HepG2 (cell line): ENCODE measurements around the gene SIT1. TPM values are rescaled to one million over a fixed set of nuclear protein-coding genes. Genes with fewer than 3 reads are reported as not detected.

Source experiments
- ATAC-seq: fragments of 200-7000 bp; cut with Tn5 transposase; 3 replicates; pipeline ENCODE4 v1.9.1; 2020; ENCODE audit warnings: mild to moderate bottlenecking, moderate library complexity
- BruUV-seq: library from RNA; stranded (reverse); fragments of 400-500 nt; replicated peaks from 2 replicates; lab custom pipeline; 2021; lab: Mats Ljungman, UMichigan
- CTCF ChIA-PET: fragments of 300-600 bp; formaldehyde crosslinking; extraction: SDS; loops from one replicate; lab custom pipeline; 2021; ENCODE audit warnings: low total read pairs, inconsistent platforms, low intra/inter-chr PET ratio; lab: Yijun Ruan, JAX
- POLR2A ChIA-PET: fragments of 350-600 bp; sonication (Branson Sonifier 250); formaldehyde crosslinking; loops from one replicate; lab custom pipeline; 2020; ENCODE audit warnings: antibody characterized with exemption, inconsistent platforms; lab: Yijun Ruan, JAX
- DNase-seq: peaks from one replicate; pipeline ENCODE4 v3.0.0-alpha.2; 2015; ENCODE audit warnings: low spot score
- FAIRE-seq: peaks from 3 replicates; lab custom pipeline; 2011; peaks lifted over from hg19 to GRCh38; lab: Jason Lieb, UNC
- H2AFZ ChIP-seq: one replicate; pipeline ENCODE4 v1.6.1; 2011; ENCODE audit warnings: low read length, inconsistent platforms
- H3K27ac ChIP-seq: fragments of 300-600 bp; 3 replicates; pipeline ENCODE4 v1.8.0; 2011; ENCODE audit warnings: mixed run types, mild to moderate bottlenecking, mixed read lengths, low read length, inconsistent platforms; ENCODE audit not compliant: insufficient read depth; ENCODE audit errors: extremely low read length
- H3K27me3 ChIP-seq, 2 experiments: fragments of 200-600 bp in 1 of 2; 2 replicates in 1 of 2; 3 replicates in 1 of 2; pipeline versions ENCODE4 v1.6.0 to v1.8.0; 2011; ENCODE audit warnings: low read length in 2 of 2, mild to moderate bottlenecking in 2 of 2, moderate library complexity in 2 of 2, inconsistent platforms in 1 of 2; ENCODE audit not compliant: insufficient read depth in 2 of 2, control insufficient read depth in 1 of 2
- H3K36me3 ChIP-seq, 2 experiments: fragments of 200-600 bp in 1 of 2; replicated peaks in 1 of 2; 2 replicates in 1 of 2; 3 replicates in 1 of 2; pipeline versions ENCODE4 v1.5.1 to v1.8.0; 2011; ENCODE audit warnings: low read length in 2 of 2, inconsistent platforms in 1 of 2; ENCODE audit not compliant: insufficient read depth in 2 of 2, control insufficient read depth in 1 of 2
- H3K4me1 ChIP-seq: 2 replicates; pipeline ENCODE4 v1.5.1; 2012; ENCODE audit warnings: low read length, inconsistent platforms; ENCODE audit not compliant: insufficient read depth
- H3K4me2 ChIP-seq: 2 replicates; pipeline ENCODE4 v1.6.0; 2011; ENCODE audit warnings: low read depth, low read length, inconsistent platforms
- H3K4me3 ChIP-seq, 3 experiments: fragments of 200-600 bp in 1 of 3; sonication (generic), shearing (Covaris generic) in 1 of 3; replicated peaks in 1 of 3; 2 replicates each; pipeline ENCODE4 v1.5.1; 2011 to 2016; ENCODE audit warnings: low read length in 3 of 3, inconsistent platforms in 2 of 3, low read depth in 2 of 3, mild to moderate bottlenecking in 2 of 3, control low read depth in 1 of 3, mixed read lengths in 1 of 3; ENCODE audit not compliant: insufficient read depth in 1 of 3
- H3K79me2 ChIP-seq: one replicate; pipeline ENCODE4 v1.6.1; 2011; ENCODE audit warnings: low read length, inconsistent platforms; ENCODE audit not compliant: insufficient read depth
- H3K9ac ChIP-seq: 2 replicates; pipeline ENCODE4 v1.6.0; 2011; ENCODE audit warnings: mild to moderate bottlenecking, low read depth, low read length, inconsistent platforms; ENCODE audit not compliant: insufficient read depth
- H3K9me3 ChIP-seq: 2 replicates; pipeline ENCODE4 v1.5.1; 2012; ENCODE audit warnings: mild to moderate bottlenecking, low read length
- H4K20me1 ChIP-seq: 2 replicates; pipeline ENCODE4 v1.6.0; 2011; ENCODE audit warnings: inconsistent platforms, mild to moderate bottlenecking, low read length, moderate library complexity; ENCODE audit not compliant: insufficient read depth
- AGO2 ChIP-seq: fragments of 200-400 bp; formaldehyde crosslinking; optimal IDR thresholded peaks from 2 replicates; pipeline ENCODE3; 2017; ENCODE audit warnings: mild to moderate bottlenecking, low read depth, low read length, moderate library complexity
- GATAD1 ChIP-seq: IDR thresholded peaks from 2 replicates; pipeline ENCODE4 v1.6.1; 2016; ENCODE audit warnings: missing genetic modification reagents, missing compliant biosample characterization
- MAX ChIP-seq: IDR thresholded peaks from 2 replicates; pipeline ENCODE4 v1.6.1; 2012; ENCODE audit warnings: inconsistent platforms
- MTA1 ChIP-seq: sonication (generic); formaldehyde crosslinking; IDR thresholded peaks from 2 replicates; pipeline ENCODE4 v1.4.0; 2020; ENCODE audit warnings: missing genetic modification reagents, mild to moderate bottlenecking, borderline replicate concordance
- SRY ChIP-seq: sonication (generic); formaldehyde crosslinking; IDR thresholded peaks from 2 replicates; pipeline ENCODE4 v1.8.0; 2022; ENCODE audit warnings: mild to moderate bottlenecking, missing genetic modification reagents
- ZBTB20 ChIP-seq: sonication (generic); formaldehyde crosslinking; IDR thresholded peaks from 2 replicates; pipeline ENCODE4 v1.8.1; 2023; ENCODE audit warnings: missing genetic modification reagents, low read depth, mild to moderate bottlenecking, borderline replicate concordance
- ZBTB37 ChIP-seq: sonication (generic); formaldehyde crosslinking; IDR thresholded peaks from 2 replicates; pipeline ENCODE4 v1.4.0; 2020; ENCODE audit warnings: mild to moderate bottlenecking, missing genetic modification reagents
- WGBS: methylation state at CpG from one replicate; pipeline ENCODE4 v1.1.6; 2017; ENCODE audit warnings: low lambda C conversion rate; 5-methylcytosine and 5-hydroxymethylcytosine counted together
- in situ Hi-C: cut with HindIII; loops from 2 replicates; pipeline ENCODE4 v1.10.0; 2017; ENCODE audit warnings: low pct_unique_long_range_greater_than_20kb; ENCODE audit not compliant: extremely low pct_ligation_motif_present
- intact Hi-C: fragments of 100-400 bp; cut with micrococcal nuclease; formaldehyde crosslinking; loops from one replicate; pipeline ENCODE4 v1.10.0; 2022; ENCODE audit not compliant: unreplicated experiment
- polyA plus RNA-seq, 8 experiments: library from polyadenylated mRNA; depleted of rRNA in 3 of 8; stranded (reverse) in 7 of 8; unstranded in 1 of 8; fragments of >200 nt; fragmentation: Illumina TruSeq in 4 of 8; extraction: Trizol in 4 of 8; gene quantifications; 2 replicates each; pipeline versions ENCODE4 v1.2.1 to v1.2.3, GENCODE V29; 2011 to 2016; ENCODE audit warnings: low read depth in 4 of 8, missing spikeins in 1 of 8, mixed read lengths in 1 of 8; ENCODE audit not compliant: insufficient read depth in 1 of 8
- total RNA-seq, 5 experiments: library from RNA; depleted of rRNA; stranded (reverse); fragments of >200 nt; fragmentation: Illumina TruSeq; extraction: Trizol; gene quantifications; 2 replicates each; pipeline ENCODE4 v1.2.3, GENCODE V29; 2016; ENCODE audit warnings: low read depth in 1 of 5

SIT1 gene
- total and polyA plus RNA-seq, 2 of the 13 experiments (the other 11 are each of a cell fraction or from before 2014, with no cell fraction given): 0.09 to 6.7 TPM

GRCh38 chr9:35664531-35665470 lies 14.1 kb upstream of the SIT1 start, which contains the start of gene ARHGEF39 (continued):
- peak; percentile 79 for TF ChIP-seq GATAD1 (CRISPR knock-in tag)

- Histone ChIP-seq H3K4me2 (no peak overlapping the region), H3K9me3 (no peaks in the 10 kb centered on the region), H3K4me1 (peaks cover 70% of the 10 kb centered on the region), H3K4me3 (no peak overlapping the region), H3K9ac (no peak overlapping the region), H3K79me2 (peaks cover 16% of the 10 kb centered on the region), H3K27ac (peak overlapping the region; percentile 51), H4K20me1 (no peaks in the 10 kb centered on the region), H2AFZ (no peak overlapping the region), H3K27me3 (no peaks in the 10 kb centered on the region; a peak in 1 of 5 replicates), H3K36me3 (peaks cover 8 to 10% of the 10 kb centered on the region in 2 experiments; a peak in 3 of 5 replicates)
- DNase-seq (no peak), FAIRE-seq (no peak), ATAC-seq (no peak)
- no TSS peak for BruUV-seq
- POLR2A ChIA-PET: interaction anchor here (1.6 to 6.3 kb wide), 3 partner anchors 28 to 70 kb away, joined by 7 to 68 read pairs (median 23); partner anchors contain the start of genes CREB3, TLN1 and TPM2
- CTCF ChIA-PET: no interaction called here
- WGBS: 94% methylated on average over 7 of the region's 7 CpGs
- in situ Hi-C loops: loop anchor here (5.0 kb wide), 1 partner anchor 35 kb away; no protein-coding TSS in a partner anchor
- intact Hi-C loops: no loop called here
- TF ChIP-seq AGO2: peak; percentile 35
- no peak for TF ChIP-seq ZBTB20 (CRISPR knock-in tag)
- TF ChIP-seq SRY (CRISPR knock-in tag): no peak
- no peak for TF ChIP-seq MTA1 (CRISPR knock-in tag)
- TF ChIP-seq MAX: no peak
- no peak for TF ChIP-seq ZBTB37 (CRISPR knock-in tag)
Observed at GRCh38 chr9:35662437-35662836, 11.7 kb upstream of the SIT1 start.
